Measurements from ENCODE around the gene SLC38A11. TPM values are rescaled to one million over a fixed set of nuclear protein-coding genes. Genes with fewer than 3 reads are reported as not detected.

The SLC38A11 gene
- total and polyA plus RNA-seq, 10 of the 15 experiments (the other 5 are each of a cell fraction or from before 2014, with no cell fraction given) = not detected

- BruUV-seq (replicated peaks) = no TSS peak
- H3K9ac ChIP-seq (ENCODE audit: control insufficient read depth, insufficient read depth, low read length) = no peak overlapping the region
- H3K4me2 ChIP-seq (ENCODE audit: control insufficient read depth, insufficient read depth) = no peak overlapping the region
- H3K27ac ChIP-seq (ENCODE audit: control insufficient read depth, insufficient read depth) = no peak overlapping the region
- RAD21 ChIA-PET (ENCODE audit: unreplicated experiment) = no interaction called here
- H3K4me1 ChIP-seq (ENCODE audit: control insufficient read depth, insufficient read depth, low read length) = no peaks in the 10 kb centered on the region
- H2AFZ ChIP-seq (ENCODE audit: control insufficient read depth, low read depth, low read length) = no peak overlapping the region
- DNase-seq (ENCODE audit: low read depth, low spot score) = no peak
- 11% methylated on average over 3 of the region's 3 CpGs for WGBS (ENCODE audit: insufficient coverage, insufficient replicate concordance, low lambda C conversion rate, missing lambda C conversion rate)
- H3K27me3 ChIP-seq (replicated peaks in 1 of 2; ENCODE audit: control insufficient read depth in 2 of 2, insufficient read depth in 2 of 2, low read length in 1 of 2) = no peaks in the 10 kb centered on the region
- in situ Hi-C loops (cut with MboI) = no loop called here
- H3K4me3 ChIP-seq = no peak overlapping the region
- POLR2A ChIA-PET = no interaction called here
- intact Hi-C loops (cut with micrococcal nuclease; ENCODE audit: unreplicated experiment) = no loop called here
- H3K9me3 ChIP-seq (replicated peaks; ENCODE audit: control insufficient read depth, insufficient read depth, low read length) = no peaks in the 10 kb centered on the region
- CTCF ChIA-PET = no interaction called here
- no peaks in the 10 kb centered on the region for H3K79me2 ChIP-seq (ENCODE audit: control insufficient read depth, insufficient read depth, low read length)
- no peak for TF ChIP-seq BRCA1 (IDR thresholded peaks at IDR 0.05; ENCODE audit: low read depth, low read length)
- TF ChIP-seq NFIC (IDR thresholded peaks at IDR 0.05; ENCODE audit: low read depth, low read length) = no peak
- TF ChIP-seq TARDBP (IDR thresholded peaks at IDR 0.05; ENCODE audit: borderline replicate concordance) = no peak
- TF ChIP-seq YBX1 (IDR thresholded peaks at IDR 0.05) = no peak
- TF ChIP-seq ZNF217 (IDR thresholded peaks at IDR 0.05) = no peak
- no peaks in the 10 kb centered on the region for H4K20me1 ChIP-seq (ENCODE audit: control insufficient read depth, insufficient read depth)
- SMC1A ChIA-PET (ENCODE audit: uncharacterized antibody, unreplicated experiment) = no interaction called here
- no peak for ATAC-seq
- H3K36me3 ChIP-seq (ENCODE audit: control insufficient read depth in 2 of 2, insufficient read depth in 2 of 2, low read length in 1 of 2) = no peaks in the 10 kb centered on the region
- no peak for FAIRE-seq
Measured at GRCh38 chr2:164922134-164922533, 33.2 kb downstream of the SLC38A11 start.

DNA sequence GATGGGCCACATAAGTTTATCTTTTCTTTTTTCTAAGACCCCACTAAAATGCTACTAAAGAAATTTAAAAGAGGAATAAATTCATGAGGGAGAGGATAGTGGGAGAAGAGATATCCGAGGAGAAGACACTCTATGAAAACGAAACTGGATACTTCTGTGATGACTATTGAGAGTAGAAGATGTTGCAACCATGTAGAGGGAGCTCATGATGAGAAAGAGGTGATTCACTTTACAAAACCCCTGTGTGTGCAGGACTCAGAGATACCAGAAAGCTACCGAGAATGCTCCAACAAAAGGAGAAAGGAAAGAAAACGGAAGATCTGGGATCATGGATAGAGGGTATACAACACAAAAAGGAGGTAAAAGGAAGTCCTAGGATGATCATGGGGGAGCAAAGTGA, 34.9 kb downstream of the SLC38A11 start:
- ChIA-PET POLR2A (no interaction called here), CTCF (no interaction called here), SMC1A (ENCODE audit: uncharacterized antibody, unreplicated experiment) (no interaction called here), RAD21 (ENCODE audit: unreplicated experiment) (no interaction called here)
- no peak overlapping the region for H3K27ac ChIP-seq (ENCODE audit: control insufficient read depth, insufficient read depth)
- no peaks in the 10 kb centered on the region for H3K9me3 ChIP-seq (replicated peaks; ENCODE audit: control insufficient read depth, insufficient read depth, low read length)
- no TSS peak for BruUV-seq (replicated peaks)
- no peak overlapping the region for H2AFZ ChIP-seq (ENCODE audit: control insufficient read depth, low read depth, low read length)
- DNase-seq (ENCODE audit: low read depth, low spot score) (no peak), ATAC-seq (no peak), FAIRE-seq (no peak)
- H3K4me1 ChIP-seq (ENCODE audit: control insufficient read depth, insufficient read depth, low read length) = no peaks in the 10 kb centered on the region
- intact Hi-C loops (cut with micrococcal nuclease; ENCODE audit: unreplicated experiment) (no loop called here), in situ Hi-C loops (cut with MboI) (no loop called here)
- H3K4me2 ChIP-seq (ENCODE audit: control insufficient read depth, insufficient read depth) = no peak overlapping the region
- H3K27me3 ChIP-seq (replicated peaks in 1 of 2; ENCODE audit: control insufficient read depth in 2 of 2, insufficient read depth in 2 of 2, low read length in 1 of 2) = no peaks in the 10 kb centered on the region
- no peak overlapping the region for H3K4me3 ChIP-seq
- WGBS (ENCODE audit: insufficient coverage, insufficient replicate concordance, low lambda C conversion rate, missing lambda C conversion rate) = 8% methylated on average over 4 of the region's 4 CpGs
- no peaks in the 10 kb centered on the region for H3K36me3 ChIP-seq (ENCODE audit: control insufficient read depth in 2 of 2, insufficient read depth in 2 of 2, low read length in 1 of 2)
- no peaks in the 10 kb centered on the region for H3K79me2 ChIP-seq (ENCODE audit: control insufficient read depth, insufficient read depth, low read length)
- H3K9ac ChIP-seq (ENCODE audit: control insufficient read depth, insufficient read depth, low read length) = no peak overlapping the region
- no peaks in the 10 kb centered on the region for H4K20me1 ChIP-seq (ENCODE audit: control insufficient read depth, insufficient read depth)
- TF ChIP-seq HDGF (IDR thresholded peaks at IDR 0.05) = no peak
- no peak for TF ChIP-seq NFYB (IDR thresholded peaks at IDR 0.05; ENCODE audit: insufficient read depth, low read depth, low read length)
- no peak for TF ChIP-seq YBX1 (IDR thresholded peaks at IDR 0.05)
- TF ChIP-seq, protein P1, sequence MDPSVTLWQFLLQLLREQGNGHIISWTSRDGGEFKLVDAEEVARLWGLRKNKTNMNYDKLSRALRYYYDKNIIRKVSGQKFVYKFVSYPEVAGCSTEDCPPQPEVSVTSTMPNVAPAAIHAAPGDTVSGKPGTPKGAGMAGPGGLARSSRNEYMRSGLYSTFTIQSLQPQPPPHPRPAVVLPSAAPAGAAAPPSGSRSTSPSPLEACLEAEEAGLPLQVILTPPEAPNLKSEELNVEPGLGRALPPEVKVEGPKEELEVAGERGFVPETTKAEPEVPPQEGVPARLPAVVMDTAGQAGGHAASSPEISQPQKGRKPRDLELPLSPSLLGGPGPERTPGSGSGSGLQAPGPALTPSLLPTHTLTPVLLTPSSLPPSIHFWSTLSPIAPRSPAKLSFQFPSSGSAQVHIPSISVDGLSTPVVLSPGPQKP (IDR thresholded peaks at IDR 0.05; ENCODE audit: low read depth, low read length) = no peak
- no peak for TF ChIP-seq SREBF1 (IDR thresholded peaks at IDR 0.05; ENCODE audit: low read length)
- TF ChIP-seq MEF2B (IDR thresholded peaks at IDR 0.05; ENCODE audit: partially characterized antibody, poor library complexity, severe bottlenecking) = no peak
- TF ChIP-seq NFIC (IDR thresholded peaks at IDR 0.05; ENCODE audit: low read depth, low read length) = no peak
- no peak for TF ChIP-seq POLR2AphosphoS5 (IDR thresholded peaks at IDR 0.05; ENCODE audit: low read length)
- no peak for TF ChIP-seq CEBPB (IDR thresholded peaks at IDR 0.05; ENCODE audit: borderline replicate concordance in 1 of 2, low read depth in 2 of 2, low read length in 2 of 2)
- TF ChIP-seq KDM1A (IDR thresholded peaks at IDR 0.05; ENCODE audit: borderline replicate concordance) = no peak
- TF ChIP-seq EZH2 (IDR thresholded peaks at IDR 0.05; ENCODE audit: borderline replicate concordance, control insufficient read depth, low read depth, low read length) = no peak
- no peak for TF ChIP-seq MYB (IDR thresholded peaks at IDR 0.05; ENCODE audit: borderline replicate concordance, low read depth, low read length)
- TF ChIP-seq BHLHE40 (IDR thresholded peaks at IDR 0.05; ENCODE audit: borderline replicate concordance in 1 of 2, low read depth in 2 of 2, low read length in 1 of 2) = no peak
- no peak for TF ChIP-seq PBX3 (IDR thresholded peaks at IDR 0.05; ENCODE audit: insufficient replicate concordance, low read depth, low read length)
- no peak for TF ChIP-seq NBN (IDR thresholded peaks at IDR 0.05)
